K562 (cell line): ENCODE data around the gene STK16. TPM values are rescaled to one million over a fixed set of nuclear protein-coding genes. Genes with fewer than 3 reads are reported as not detected.

ENCODE experiments used
- ATAC-seq: fragments of 200-7000 bp; cut with Tn5 transposase; 3 replicates; pipeline ENCODE4 v1.9.1; 2020; ENCODE audit warnings: moderate library complexity
- BruUV-seq: library from RNA; stranded (reverse); fragments of 400-500 nt; replicated peaks from 2 replicates; lab custom pipeline; 2021; lab: Mats Ljungman, UMichigan
- CTCF ChIA-PET: fragments of 300-600 bp; formaldehyde crosslinking; extraction: SDS; loops from one replicate; lab custom pipeline; 2021; ENCODE audit warnings: low intra/inter-chr PET ratio; lab: Yijun Ruan, JAX
- POLR2A ChIA-PET: fragments of 300-600, 350-650 bp; sonication (Branson Sonifier 250); formaldehyde crosslinking; extraction: SDS; loops from one replicate; lab custom pipeline; 2021; ENCODE audit warnings: antibody characterized with exemption, inconsistent platforms; lab: Yijun Ruan, JAX
- DNase-seq, 4 experiments: peaks; one replicate each; pipeline versions ENCODE4 v3.0.0 to v3.0.0-alpha.2; 2011 to 2018; ENCODE audit warnings: low spot score in 3 of 4, mixed read lengths in 3 of 4; ENCODE audit errors: extremely low read depth in 1 of 4
- FAIRE-seq: peaks from 2 replicates; lab custom pipeline; 2011; peaks lifted over from hg19 to GRCh38; lab: Jason Lieb, UNC
- H2AFZ ChIP-seq: 2 replicates; pipeline ENCODE4 v1.6.0; 2011; ENCODE audit warnings: low read depth, low read length, control low read depth, inconsistent platforms
- H3K27ac ChIP-seq: fragments of 200-600 bp; 3 replicates; pipeline ENCODE4 v1.8.0; 2011; ENCODE audit warnings: low read depth, mild to moderate bottlenecking, control low read depth, inconsistent platforms, low read length, moderate library complexity, mixed read lengths; ENCODE audit errors: extremely low read depth
- H3K27me3 ChIP-seq, 2 experiments: fragments of 300-600 bp in 1 of 2; 2 replicates in 1 of 2; 3 replicates in 1 of 2; pipeline versions ENCODE4 v1.6.0 to v1.8.0; 2011; ENCODE audit warnings: inconsistent platforms in 2 of 2, low read length in 2 of 2, mild to moderate bottlenecking in 1 of 2, mixed read lengths in 1 of 2, moderate library complexity in 1 of 2; ENCODE audit not compliant: control insufficient read depth in 2 of 2, insufficient read depth in 2 of 2
- H3K36me3 ChIP-seq: fragments of 300-600 bp; 3 replicates; pipeline ENCODE4 v1.8.0; 2011; ENCODE audit warnings: mild to moderate bottlenecking, low read length, inconsistent platforms; ENCODE audit not compliant: control insufficient read depth, insufficient read depth
- H3K4me1 ChIP-seq, 2 experiments: fragments of 200-600 bp in 1 of 2; replicated peaks in 1 of 2; 2 replicates in 1 of 2; 3 replicates in 1 of 2; pipeline versions ENCODE4 v1.5.1 to v1.8.0; 2011; ENCODE audit warnings: inconsistent platforms in 2 of 2, low read length in 2 of 2, mild to moderate bottlenecking in 1 of 2, mixed read lengths in 1 of 2, moderate library complexity in 1 of 2; ENCODE audit not compliant: control insufficient read depth in 2 of 2, insufficient read depth in 2 of 2
- H3K4me2 ChIP-seq: 2 replicates; pipeline ENCODE4 v1.6.1; 2011; ENCODE audit warnings: low read length, control low read depth, inconsistent platforms, mixed read lengths; ENCODE audit not compliant: insufficient read depth
- H3K4me3 ChIP-seq: fragments of 200-600 bp; sonication (generic), shearing (Covaris generic); 2 replicates; pipeline ENCODE4 v1.5.1; 2016; ENCODE audit warnings: control low read depth, inconsistent platforms
- H3K79me2 ChIP-seq: fragments of 200-600 bp; 3 replicates; pipeline ENCODE4 v1.8.0; 2011; ENCODE audit warnings: low read length, inconsistent platforms; ENCODE audit not compliant: control insufficient read depth, insufficient read depth
- H3K9ac ChIP-seq, 2 experiments: 2 replicates each; pipeline versions ENCODE4 v1.6.0 to v1.6.1; 2011; ENCODE audit warnings: low read depth in 2 of 2, low read length in 2 of 2, control low read depth in 1 of 2, inconsistent platforms in 1 of 2, mild to moderate bottlenecking in 1 of 2, mixed read lengths in 1 of 2; ENCODE audit not compliant: insufficient read depth in 1 of 2
- H3K9me1 ChIP-seq: one replicate; pipeline ENCODE4 v1.6.0; 2011; ENCODE audit warnings: inconsistent platforms, mild to moderate bottlenecking, low read length, moderate library complexity; ENCODE audit not compliant: control insufficient read depth, insufficient read depth
- H3K9me3 ChIP-seq: replicated peaks from 2 replicates; pipeline ENCODE4 v1.5.1; 2011; ENCODE audit warnings: low read depth, low read length, inconsistent platforms; ENCODE audit not compliant: control insufficient read depth, insufficient read depth
- H4K20me1 ChIP-seq: replicated peaks from 2 replicates; pipeline ENCODE4 v1.6.1; 2011; ENCODE audit warnings: low read length, inconsistent platforms, mixed read lengths; ENCODE audit not compliant: control insufficient read depth, insufficient read depth
- SPI1 ChIP-seq: IDR thresholded peaks from 2 replicates; pipeline ENCODE4 v1.6.1; 2011; ENCODE audit warnings: low read depth, low read length, control low read depth, borderline replicate concordance
- WGBS: fragments of 100-300 bp; shearing (Covaris generic); methylation state at CpG from one replicate; pipeline ENCODE4 v1.1.6; 2016; ENCODE audit warnings: low coverage, mixed read lengths; ENCODE audit not compliant: insufficient coverage; ENCODE audit errors: missing lambda C conversion rate; 5-methylcytosine and 5-hydroxymethylcytosine counted together
- in situ Hi-C: fragments of 300-500 bp; cut with MboI; formaldehyde crosslinking; loops from 4 replicates; pipeline ENCODE4 v1.15.0; 2018; ENCODE audit warnings: inconsistent platforms, mixed read lengths
- intact Hi-C: fragments of 100-400 bp; cut with micrococcal nuclease; formaldehyde crosslinking; loops from 2 replicates; pipeline ENCODE4 v1.14.2; 2022
- polyA plus RNA-seq, 8 experiments: library from polyadenylated mRNA; depleted of rRNA in 4 of 8; stranded (reverse) in 5 of 8; unstranded in 3 of 8; fragments of >200 nt; fragmentation: Nextera tagmentation in 2 of 8; fragmentation: Illumina TruSeq in 1 of 8; extraction: Ambion mirVana in 2 of 8; extraction: Trizol in 1 of 8; gene quantifications; 2 replicates each; pipeline versions ENCODE4 v1.2.1 to v1.2.3, GENCODE V29; 2011 to 2014; ENCODE audit warnings: inconsistent platforms in 1 of 8, missing spikeins in 1 of 8
- total RNA-seq, 7 experiments: library from RNA; depleted of rRNA in 6 of 7; stranded (reverse); fragments of >200 nt in 6 of 7; fragmentation: Illumina TruSeq in 2 of 7; extraction: Trizol in 2 of 7; gene quantifications; 2 replicates each; pipeline versions ENCODE4 v1.2.1 to v1.2.3, GENCODE V29; 2011 to 2021; ENCODE audit warnings: low replicate concordance in 1 of 7
- TF ChIP-seq, protein P1 (sequence below), 2 experiments: fragments of 450-650 bp; IDR thresholded peaks; 2 replicates each; pipeline ENCODE4 v1.6.1; 2016

STK16 gene
- total and polyA plus RNA-seq, 9 of the 15 experiments (the other 6 are each of a cell fraction or from before 2014, with no cell fraction given), result 5.4 to 36.2 (median 17.8) TPM

DNA sequence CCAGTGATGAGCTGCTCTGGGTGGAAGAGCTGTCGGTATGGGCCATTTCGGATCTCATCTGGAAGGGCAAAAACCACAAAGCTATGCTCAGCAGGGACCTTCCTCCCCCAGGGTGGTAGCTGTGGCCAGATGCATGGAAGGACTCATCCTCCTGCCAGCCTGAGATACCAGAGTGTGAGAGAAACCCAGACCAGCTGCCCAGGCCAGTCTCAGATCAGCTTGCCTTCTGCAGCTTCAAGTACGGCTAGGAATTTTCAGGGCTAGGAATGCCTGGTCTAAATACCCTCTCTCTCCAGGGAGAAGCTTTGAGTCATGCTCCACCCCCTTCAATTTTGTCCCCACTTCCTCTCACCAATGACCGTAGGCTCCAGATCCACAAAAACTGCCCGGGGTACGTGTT is 6.4 kb downstream of the STK16 start:
- no peak overlapping the region for H3K27ac ChIP-seq
- 0 out of 2 replicates have a peak, but pooled peaks cover 3% of the 10 kb centered on the region for H4K20me1 ChIP-seq
- peaks cover 19 to 49% of the 10 kb centered on the region in 2 experiments; a peak in 4 of 5 replicates for H3K4me1 ChIP-seq
- no peaks in the 10 kb centered on the region for H3K9me1 ChIP-seq
- H3K27me3 ChIP-seq, result 0 out of 5 replicates have a peak, but pooled peaks cover 0 to 4% of the 10 kb centered on the region in 2 experiments
- ATAC-seq (no peak), DNase-seq (no peak), FAIRE-seq (peak; percentile 19)
- no peak overlapping the region for H2AFZ ChIP-seq
- POLR2A ChIA-PET, result interaction anchor here (0.6 to 1.5 kb wide), 9 partner anchors 10 to 198 kb away, joined by 3 to 7 read pairs (median 4); partner anchors contain the start of genes ANKZF1, ATG9A and DNAJB2
- intact Hi-C loops, result loop anchor here (2.0 kb wide), 1 partner anchor 27 kb away; the partner anchor contains the start of gene DNAJB2
- H3K4me2 ChIP-seq, result 0 out of 2 replicates have a peak overlapping the region, but pooled peaks have one; percentile 82
- WGBS, result 63% methylated on average over 5 of the region's 6 CpGs
- CTCF ChIA-PET, result no interaction called here
- BruUV-seq, result no TSS peak
- in situ Hi-C loops, result no loop called here
- peak overlapping the region in 1 of 2 experiments; percentile 92; a peak in 1 of 4 replicates for H3K9ac ChIP-seq
- H3K9me3 ChIP-seq, result no peaks in the 10 kb centered on the region
- peak; percentile 39; the same call in 1 of the 2 replicates for TF ChIP-seq SPI1
- TF ChIP-seq, protein P1, sequence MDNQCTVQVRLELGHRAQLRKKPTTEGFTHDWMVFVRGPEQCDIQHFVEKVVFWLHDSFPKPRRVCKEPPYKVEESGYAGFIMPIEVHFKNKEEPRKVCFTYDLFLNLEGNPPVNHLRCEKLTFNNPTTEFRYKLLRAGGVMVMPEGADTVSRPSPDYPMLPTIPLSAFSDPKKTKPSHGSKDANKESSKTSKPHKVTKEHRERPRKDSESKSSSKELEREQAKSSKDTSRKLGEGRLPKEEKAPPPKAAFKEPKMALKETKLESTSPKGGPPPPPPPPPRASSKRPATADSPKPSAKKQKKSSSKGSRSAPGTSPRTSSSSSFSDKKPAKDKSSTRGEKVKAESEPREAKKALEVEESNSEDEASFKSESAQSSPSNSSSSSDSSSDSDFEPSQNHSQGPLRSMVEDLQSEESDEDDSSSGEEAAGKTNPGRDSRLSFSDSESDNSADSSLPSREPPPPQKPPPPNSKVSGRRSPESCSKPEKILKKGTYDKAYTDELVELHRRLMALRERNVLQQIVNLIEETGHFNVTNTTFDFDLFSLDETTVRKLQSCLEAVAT (IDR thresholded peaks at IDR 0.05), result no peak
- peaks cover 27% of the 10 kb centered on the region for H3K79me2 ChIP-seq
- peaks cover 55% of the 10 kb centered on the region for H3K36me3 ChIP-seq
- H3K4me3 ChIP-seq, result no peak overlapping the region
